Activated T-cell treated with anti-CD3 and anti-CD28 coated beads, Interleukin-2, amount 50 U/mL, for 48 hours (primary cell): Measurements from ENCODE around the gene VSTM4.

Experiments
- DNase-seq, 2 experiments: peaks; one replicate each; pipeline ENCODE4 v3.0.0-alpha.2; 2020

VSTM4 gene

DNA sequence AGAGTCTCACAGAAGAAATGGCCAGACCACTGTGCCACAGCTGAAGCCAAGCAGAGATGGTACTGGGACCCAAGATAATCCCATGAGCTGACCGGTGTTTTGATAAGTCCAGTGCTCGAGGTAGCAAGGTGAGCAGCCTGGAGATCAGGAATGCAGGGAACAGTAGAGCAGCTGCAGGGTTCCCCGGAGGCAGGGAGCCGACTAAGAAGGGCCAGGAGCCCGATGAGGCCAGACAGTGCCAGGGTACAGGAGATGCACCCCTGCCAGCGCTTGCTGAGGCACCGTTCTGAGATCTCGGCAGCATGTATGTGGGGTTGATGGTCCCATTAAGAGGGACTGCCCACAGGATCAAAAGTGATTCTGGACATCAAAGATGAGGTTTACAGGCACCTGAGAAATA lies 47.1 kb downstream of the VSTM4 start:
- DNase-seq = no peak

DNA sequence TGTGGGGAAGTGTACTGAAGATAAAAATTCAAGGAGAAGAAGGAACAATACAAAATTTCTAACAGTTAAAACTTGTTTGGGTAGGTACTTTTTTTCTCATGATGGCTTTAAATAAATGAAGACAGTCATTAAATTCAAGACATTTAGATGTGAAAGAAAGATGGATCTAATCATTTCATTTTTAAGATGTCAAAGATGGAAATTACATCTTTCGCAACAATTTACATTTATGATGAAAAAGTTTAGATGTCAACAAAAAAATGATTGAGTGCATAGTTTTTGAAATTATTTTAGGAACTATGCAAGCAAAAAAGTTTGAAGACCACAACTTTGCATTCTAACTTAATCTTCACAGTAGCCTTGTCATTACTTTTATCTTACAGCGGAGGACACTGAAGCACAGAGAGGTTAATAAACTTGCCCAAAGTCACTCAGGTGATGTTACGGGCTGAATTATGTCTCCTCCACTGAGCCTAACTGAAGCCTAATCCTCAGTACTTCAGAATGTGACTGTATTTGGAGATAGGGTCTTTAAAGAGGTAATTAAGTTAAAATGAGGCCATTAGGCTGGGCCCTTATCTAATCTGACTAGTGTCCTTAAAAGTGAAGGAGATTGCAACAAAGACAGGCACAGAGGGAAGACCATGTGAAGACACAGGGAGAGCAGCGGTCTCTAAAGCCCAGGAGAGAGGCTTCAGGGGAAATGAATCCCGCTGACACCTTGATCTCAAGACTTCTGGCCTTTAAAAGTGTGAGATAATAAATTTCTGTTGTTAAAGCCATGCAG lies 48.2 kb downstream of the VSTM4 start:
- DNase-seq = no peak

DNA sequence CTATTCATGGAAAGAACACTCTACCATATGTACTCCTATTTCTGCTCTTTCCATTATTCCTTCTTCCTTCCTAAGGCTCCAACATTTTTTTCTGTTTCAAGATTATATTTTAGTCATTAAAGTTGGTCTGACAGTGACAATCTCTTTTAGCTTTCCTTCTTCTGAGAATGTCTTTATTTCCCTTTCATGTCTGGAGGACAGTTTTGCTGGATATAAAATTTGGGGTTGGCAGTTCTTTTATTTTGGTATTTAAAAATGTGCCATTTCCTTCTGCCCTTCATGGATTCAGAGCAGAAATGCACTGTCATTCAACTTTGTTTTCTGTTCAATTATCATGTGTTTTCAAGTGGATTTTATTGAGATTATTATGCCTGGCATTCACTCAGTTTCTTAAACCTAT lies 53.1 kb downstream of the VSTM4 start:
- DNase-seq = no peak

DNA sequence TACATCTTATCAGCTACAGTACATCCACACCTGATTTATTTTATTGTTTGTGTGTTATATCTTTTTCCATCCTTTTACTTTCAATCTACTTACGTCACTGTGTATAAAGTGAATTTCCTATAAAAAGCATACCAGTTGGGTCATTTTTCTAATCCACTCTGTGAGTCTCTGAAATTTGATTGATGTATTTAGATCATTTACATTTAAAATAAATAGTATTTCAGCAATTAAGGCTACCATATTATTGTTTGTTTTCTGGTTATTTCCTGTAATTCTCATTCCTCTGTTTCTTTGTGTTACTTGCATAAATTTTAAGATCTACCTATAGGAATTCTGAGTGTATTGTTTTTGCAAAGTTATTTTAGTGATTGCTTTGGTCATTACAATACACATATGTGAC lies 53.7 kb downstream of the VSTM4 start:
- no peak for DNase-seq

DNA sequence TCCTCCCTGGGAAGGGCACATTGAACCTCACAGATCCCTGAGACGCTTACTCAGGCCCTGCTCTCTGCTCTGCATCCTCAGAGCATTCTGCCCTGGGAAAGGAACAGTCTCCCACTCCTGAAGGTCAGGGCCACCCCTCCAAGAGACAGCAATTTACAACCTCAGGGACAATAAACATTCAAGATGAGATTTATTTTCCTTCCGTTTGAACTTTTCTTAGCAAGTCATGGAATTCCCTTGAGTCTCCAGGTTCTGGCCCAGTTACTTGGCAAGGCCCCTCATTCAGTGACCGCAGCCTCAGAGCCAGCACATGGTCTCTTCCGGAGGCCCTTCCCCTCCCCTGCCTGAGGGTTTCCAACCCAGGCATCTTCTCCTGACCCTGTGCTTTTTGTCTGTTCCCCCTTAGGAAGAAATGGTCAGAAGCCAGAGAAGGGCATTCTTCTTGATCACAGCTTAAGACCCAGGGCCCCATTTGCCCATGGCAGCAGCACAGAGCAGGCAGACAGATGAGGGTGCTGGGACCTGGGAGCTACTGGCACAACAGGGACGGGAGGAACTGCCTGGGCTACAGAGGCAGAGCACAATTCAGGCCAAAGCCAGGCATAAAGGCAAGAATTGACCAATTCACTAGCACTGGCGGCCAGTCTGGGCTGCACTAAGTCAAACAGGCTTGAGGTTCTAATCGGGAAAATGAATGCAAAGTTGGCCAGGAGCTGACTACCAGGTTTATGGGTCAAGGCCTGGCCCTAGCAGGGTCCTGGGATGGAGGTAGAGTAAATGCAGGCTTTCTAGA lies 56.7 kb downstream of the VSTM4 start:
- no peak for DNase-seq

DNA sequence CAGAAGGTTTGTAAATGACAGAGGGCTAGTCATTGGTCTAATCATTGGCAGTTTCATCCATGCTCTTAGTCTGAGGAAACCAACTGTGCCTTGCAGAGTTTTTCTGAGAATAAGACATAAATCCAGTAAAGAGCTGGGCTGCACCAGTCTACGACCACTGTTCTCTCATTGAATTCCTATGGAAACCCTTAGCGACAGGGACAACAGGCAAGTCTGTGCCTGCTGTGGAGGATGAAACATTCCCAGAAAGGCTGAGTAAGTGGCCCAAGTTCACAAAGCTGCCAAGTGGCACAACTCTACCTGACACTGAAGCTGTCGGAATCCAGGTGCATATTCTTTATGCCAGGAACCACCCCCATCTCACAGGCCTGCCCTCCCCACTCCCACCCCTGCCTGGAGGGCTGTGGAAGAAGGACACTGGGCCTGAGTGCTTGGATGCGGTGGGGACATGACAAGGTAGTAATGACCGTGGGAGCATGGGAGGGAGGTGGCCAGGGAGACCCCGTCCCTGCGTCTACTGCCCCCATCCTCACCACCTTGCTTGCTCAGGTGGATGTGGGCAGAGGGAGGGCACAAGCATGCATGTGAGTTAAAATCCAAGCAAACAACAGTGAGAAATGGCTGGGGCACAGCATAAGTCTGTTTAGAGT lies 58.0 kb downstream of the VSTM4 start:
- no peak for DNase-seq

DNA sequence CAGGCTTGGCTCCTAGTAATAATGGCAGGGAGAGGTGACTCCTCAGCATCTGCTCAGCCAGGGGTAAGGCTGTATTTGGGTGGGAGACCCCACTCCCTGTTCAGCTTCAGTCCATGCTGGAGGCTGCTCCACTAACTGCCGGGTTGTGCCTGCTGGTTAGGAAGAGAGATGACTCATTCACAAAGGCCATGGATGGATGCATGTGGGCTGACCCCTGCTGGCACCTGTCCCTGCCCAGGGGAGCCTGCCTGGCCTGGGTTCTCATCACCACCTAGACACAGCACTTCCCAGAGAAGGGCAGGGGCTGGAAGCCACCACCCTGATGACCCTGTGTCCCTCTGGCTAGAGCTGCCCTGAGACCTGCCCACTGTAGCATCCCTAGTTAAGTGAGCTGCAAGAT lies 59.0 kb downstream of the VSTM4 start:
- DNase-seq = no peak

DNA sequence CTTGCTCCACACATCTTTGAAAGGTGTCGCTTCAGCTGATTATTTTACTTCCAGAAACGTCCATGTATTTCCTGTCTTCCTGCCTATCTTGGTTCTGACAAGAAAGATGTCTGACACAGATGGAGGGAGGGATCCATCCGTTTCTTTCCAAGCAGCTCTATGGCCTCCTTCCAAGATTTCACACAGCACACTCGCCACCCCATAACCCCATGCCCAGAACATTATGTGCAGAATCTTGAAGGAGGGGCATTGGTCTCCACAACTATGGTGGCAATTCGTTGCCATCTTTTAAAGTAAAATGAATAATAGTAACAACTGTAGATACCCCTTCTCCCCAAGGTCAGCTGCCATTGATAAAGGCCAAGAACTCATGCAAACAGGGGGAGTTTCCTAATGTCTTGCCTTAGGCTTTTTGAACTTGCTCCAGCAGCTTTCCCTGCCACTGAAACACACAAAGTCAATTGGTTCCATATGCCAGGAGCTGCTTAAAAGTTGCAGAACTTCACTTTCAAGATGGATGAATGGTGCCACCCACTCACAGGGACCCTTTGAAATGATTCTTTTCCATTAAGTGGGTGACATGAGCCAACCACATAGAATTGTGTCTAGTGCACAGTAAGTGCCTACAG lies 60.0 kb downstream of the VSTM4 start:
- DNase-seq = no peak

DNA sequence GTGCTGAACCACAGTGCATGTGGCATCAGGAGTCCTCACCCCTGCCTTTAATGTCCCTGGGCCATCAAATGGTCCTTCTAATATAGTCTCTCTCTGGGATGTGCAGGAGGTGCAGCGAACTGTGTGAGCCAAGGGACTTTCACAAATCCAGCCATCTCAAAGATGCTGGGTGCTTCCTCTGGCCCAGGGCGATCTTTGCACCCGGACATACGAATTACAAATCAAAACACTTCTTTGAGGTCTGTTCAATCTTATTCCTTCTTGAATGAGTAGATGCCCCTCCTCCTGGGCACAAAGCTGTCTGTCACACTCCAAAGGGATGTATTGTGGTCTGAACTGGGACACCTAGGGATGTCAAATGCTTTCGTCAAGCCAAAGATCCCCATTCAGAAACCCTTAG lies 60.6 kb downstream of the VSTM4 start:
- DNase-seq = no peak

DNA sequence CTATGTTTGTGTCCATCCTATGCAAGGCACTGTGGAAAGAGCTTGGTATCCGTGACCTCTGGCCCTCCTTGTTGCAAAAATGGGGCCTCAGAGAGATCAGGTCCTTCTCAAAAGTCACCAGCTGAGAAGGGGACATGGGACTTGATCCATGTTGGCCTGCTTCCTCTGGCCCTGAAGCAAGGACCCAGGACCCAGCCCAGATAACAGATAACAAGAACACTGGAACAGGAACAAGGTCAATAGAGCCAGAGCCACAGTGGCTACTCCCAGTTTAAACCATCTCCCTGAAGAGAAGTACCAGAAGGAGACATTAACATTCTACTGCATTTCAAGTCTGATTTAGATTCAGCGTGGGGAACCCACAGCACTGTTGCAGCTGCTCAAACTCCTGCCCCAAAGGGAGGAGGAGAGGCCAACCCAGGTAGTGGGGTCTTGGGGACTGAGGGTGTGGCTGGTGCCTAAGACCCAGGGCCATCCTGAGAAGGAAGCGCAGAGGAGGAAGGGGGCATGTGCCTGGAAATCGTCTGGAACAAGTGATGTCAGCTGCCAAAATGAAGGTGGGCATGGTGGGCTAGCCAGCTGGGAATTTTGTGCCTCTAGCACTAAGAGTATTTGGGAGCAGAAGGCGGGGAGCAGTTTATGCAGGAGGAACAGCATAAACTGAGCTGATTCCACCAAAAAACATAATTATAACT lies 61.2 kb downstream of the VSTM4 start:
- DNase-seq = no peak

DNA sequence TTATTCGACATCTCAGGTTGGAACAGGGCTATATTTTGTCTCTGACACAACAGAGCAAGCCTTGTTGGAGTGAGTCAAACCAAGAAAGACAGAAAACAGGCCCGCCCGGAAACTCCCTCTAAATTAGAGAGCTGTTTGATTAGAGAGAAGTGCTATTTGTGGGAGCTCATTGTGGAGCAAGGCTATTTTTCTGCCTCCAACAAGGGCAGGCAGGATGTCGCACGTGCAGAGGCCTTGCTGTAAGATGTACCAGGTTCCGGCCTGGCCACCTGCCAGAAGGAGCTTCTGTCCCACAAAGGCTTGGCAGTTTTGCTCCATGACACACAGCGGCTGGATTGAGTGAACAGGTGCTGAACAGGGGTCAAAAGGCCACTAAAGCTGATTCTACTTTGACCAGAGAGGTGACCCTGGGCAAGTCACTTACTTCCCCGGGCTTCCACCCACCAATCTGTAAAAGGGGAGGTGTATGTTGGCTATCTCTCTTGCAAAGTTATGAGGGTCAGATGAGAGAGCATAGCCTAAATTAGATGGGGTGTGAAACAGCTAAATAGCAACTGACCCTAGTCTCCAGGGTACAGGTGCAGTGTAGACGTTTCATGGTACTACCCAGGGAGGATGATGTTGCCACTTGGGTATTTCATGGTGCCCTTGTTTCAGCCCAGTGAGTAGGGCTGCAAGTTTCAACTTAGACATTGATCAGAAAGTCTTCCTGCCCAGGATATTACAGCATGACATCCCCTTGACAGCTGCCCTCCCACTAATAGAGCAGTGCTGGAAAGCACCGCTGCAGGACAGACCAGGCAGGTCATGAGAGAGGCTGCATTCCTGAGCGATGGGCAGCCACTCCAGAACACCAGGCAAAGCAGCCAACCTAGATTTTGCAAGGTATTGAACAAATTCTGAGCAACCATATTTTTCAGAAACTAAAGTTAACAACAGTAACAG lies 62.0 kb downstream of the VSTM4 start:
- DNase-seq = no peak

DNA sequence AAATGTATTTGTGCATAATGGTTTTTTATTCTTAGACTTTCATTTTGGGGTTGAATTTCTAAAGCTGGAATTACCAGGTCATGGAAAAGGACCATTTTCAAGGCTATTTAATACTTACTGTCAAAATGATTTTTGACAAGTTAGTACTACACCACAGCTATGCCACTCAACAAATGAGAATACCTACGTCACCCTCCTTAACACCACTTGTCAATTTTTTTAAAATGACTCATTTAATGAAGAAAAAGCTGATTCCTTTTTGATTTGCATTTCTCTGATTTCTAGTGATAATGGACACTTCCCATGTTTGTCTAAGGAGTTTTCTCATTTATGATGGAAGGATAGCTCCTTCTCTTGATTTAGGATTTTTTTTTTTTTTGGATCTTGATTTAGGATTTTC lies 63.3 kb downstream of the VSTM4 start:
- DNase-seq = no peak

DNA sequence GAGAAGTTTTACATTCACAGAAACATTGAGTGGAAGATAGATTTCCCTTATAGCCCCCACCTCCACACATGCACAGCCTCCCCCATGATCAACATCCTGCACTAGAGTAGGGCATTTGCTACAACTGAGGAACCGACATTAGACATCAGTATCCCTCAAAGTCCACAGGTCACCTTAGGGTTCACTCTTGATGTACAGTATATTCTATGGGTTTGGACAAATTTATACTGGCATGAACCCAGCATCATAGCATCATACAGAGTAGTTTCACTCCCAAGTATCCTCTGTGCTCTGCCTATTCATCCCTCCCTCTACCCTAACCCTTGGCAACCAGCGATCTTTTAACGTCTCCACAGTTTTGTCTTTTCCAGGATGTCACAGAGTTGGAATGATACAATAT lies 64.4 kb downstream of the VSTM4 start:
- no peak for DNase-seq

DNA sequence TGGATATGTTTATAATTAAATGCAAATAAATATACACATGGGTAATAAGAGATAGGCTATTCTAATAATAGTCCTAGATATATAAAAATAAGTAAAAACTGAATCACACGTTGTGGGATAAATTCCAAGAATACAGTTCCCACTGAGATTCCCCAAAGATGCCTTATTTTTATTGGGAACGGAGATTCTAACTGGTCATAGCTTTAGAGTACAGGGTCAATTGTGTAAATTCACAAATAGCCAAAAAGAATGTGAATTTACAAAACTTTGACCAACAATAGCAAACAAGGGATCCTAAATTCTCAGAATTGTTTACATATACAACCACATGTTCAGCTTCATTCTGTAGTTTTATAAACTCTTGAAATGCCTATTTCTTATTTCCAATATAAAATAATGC lies 65.0 kb downstream of the VSTM4 start:
- no peak for DNase-seq

DNA sequence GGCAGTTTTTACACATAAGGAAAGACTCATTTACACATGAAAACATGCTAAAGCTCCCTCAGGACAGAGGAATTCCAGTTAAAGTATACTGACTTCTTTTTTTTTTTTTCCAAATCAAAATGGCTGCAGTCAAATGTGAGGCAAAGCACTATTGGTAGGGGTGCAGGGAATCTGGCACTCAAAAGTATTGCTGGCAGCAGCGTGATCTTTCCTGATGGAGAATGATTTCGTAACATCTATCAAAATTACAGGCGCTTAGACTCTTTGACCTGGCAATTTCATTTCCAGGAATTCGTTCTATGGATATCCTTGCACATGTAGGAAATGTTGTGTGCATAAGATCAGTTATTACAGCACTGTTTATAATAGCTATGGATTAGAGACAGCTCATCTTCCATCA lies 65.7 kb downstream of the VSTM4 start:
- DNase-seq = no peak

DNA sequence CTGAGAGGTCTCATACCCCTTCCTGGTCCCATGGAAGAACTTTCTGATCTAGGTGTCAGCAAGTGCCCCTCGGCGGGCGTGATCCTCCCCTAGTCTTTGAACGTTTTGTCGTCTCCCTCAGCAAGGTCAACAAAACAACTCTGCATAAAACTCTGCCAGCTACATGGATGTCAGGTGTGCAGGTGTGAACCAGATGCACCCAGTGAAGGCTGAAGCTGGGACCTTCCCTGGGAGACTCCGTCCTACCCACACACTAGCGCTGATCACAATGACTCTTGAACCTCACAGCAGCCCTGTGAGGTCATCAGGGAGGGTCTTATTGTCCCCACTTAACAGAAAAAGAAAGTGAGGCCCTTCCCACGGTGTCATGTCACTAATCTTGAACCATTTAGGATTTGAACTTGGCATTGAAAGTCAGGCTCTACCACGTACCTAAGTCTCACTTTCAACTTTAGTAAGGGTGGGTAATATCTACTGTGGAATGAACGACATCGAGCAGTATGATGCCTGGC lies 68.1 kb downstream of the VSTM4 start:
- DNase-seq = no peak

DNA sequence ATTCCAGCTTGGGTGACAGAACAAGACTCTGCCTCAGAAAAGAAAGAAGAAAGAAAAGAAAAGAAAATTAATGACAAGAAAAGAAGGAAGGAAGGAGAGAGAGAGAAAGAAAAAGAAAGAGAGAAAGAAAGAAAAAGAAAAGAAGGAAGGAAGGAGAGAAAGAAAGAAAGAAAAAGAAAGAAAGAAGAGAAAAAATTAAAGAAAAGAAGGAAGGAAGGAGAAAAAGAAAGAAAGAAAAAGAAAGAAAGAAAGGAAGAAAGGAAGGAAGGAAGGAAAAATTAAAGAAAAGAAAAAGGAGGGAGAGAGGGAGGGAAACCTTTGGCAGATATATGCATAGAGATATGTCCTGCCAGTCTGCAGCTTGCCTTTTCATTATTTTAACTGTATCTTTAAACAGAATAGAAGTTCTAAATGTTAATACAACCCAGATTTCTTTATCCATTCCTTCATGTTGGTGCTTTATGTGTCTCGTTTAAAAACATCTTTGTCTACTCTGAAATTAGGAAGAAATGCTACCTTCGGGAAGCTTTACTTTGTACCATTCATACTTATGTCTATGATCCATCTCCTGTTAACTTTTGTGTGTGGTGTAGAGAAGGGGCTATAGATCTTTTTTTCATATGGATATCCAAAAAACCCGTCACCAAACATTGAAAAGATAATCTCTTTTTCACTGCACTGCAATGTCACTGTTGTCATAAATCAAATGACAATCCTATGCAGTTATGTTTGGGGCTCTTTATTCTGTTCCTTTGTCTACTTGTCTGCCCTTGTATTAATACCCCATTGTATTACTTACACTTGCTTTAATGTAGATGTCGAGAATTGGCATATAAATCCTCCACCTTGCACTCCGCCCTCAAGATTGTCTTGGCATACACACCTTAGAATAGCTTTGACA lies 70.8 kb downstream of the VSTM4 start:
- no peak for DNase-seq

DNA sequence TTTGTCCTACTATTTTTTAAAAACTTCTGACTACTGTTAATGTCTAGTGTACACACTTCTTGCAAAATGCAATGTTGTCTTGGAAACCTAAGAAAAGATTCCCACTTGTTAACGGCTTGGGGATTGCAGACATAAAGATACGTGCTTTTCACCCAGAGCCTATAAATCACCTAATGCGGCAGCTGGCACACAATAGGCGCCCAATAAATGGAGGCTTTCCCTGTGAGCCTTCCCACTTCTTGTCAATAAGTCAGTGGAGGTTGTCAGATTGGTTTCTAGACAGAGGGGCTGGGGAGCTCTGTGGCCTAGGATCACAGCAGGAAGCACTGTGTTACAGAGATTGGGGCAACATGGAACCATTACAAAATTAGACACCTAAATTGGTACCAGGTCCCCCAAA lies 74.7 kb downstream of the VSTM4 start:
- DNase-seq = no peak

DNA sequence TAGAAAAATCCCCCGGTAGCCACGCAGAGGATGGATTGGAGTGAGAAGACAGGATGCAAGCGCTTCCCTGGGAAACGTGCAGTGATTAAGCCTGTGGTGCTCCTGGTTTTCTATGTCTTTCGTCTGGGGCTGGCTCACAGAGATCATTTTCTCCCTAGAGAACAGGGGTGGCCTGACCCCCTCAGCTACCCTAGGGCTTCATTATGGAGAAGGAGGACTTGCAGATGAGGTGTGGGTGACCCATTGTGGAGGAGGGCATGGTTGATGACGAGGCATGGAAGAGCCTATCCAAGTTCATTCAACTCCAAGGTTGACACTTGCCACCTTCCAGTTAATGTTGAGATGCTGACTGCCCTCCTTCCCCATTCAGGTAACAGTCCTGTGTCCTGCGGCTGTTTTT lies 75.9 kb downstream of the VSTM4 start:
- DNase-seq = no peak

DNA sequence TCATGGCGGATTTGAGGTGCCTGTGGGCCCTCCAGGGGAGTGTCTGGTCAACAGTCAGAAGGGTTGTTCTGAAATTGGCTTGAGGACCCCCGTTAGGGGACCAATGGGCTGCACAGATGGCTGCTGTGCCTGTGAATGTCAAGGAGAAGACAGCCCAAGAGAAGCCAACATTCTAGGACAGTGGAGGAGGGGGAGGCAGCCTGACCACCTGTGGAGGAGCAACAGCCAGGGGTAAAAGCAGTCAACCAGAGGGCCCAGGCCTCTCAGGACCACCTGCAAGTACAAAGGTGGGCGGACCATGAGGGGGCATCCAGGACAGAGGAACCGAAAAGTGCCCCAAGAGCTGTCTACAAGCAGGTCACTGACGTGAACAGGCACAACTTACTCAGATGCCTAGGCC lies 76.6 kb downstream of the VSTM4 start:
- no peak for DNase-seq
